ENCODE data around the gene UNC5C. TPM values are rescaled to one million over a fixed set of nuclear protein-coding genes. Genes with fewer than 3 reads are reported as not detected.

Gene UNC5C
- total and polyA plus RNA-seq, 10 of the 15 experiments (the other 5 are each of a cell fraction or from before 2014, with no cell fraction given), result 0.02 to 2.0 (median 0.15) TPM; not detected in 1

DNA sequence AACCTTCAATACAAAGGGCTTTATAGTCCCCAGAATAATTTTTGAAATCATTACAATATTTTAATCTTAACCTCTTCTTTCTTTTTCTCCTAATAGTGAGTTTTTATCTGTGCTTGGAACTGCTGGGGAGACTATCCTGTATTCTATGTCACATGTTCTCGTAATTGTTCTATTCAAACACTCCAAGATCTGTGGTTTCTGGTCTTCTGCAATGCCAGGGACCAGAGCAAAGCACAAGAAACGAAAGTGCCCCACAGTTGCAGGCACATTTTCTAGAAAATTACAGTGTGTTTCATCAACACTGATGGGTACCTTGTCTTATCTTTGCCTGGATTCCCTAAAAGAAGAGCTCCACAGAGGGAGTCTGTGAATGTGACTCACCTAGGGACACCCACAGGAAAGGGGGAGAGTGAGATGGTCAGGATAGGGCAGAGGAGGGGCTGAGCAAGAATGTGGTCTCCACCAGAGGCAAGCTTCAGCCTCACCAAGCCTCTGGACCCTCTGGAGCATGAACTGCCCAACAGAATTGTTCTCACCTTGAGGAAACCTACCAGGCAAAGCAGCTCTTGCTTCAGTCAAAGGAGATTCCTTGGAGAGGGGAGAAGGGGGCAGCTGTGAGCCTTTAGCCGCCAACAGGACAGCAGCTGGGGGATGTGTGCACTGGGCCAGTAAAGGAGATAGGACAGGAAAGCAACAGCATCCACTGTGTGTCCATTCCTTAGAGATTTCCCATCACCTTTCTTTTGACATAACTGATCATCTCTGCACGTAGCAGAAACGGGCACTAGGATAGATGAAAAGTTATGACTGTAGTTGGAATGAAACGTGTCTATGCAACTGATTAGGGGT, 25.9 kb downstream of the UNC5C start (continued):
- TF ChIP-seq, protein P1, sequence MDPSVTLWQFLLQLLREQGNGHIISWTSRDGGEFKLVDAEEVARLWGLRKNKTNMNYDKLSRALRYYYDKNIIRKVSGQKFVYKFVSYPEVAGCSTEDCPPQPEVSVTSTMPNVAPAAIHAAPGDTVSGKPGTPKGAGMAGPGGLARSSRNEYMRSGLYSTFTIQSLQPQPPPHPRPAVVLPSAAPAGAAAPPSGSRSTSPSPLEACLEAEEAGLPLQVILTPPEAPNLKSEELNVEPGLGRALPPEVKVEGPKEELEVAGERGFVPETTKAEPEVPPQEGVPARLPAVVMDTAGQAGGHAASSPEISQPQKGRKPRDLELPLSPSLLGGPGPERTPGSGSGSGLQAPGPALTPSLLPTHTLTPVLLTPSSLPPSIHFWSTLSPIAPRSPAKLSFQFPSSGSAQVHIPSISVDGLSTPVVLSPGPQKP (IDR thresholded peaks at IDR 0.05; ENCODE audit: low read depth, low read length), result no peak
- no peak for TF ChIP-seq SREBF2 (IDR thresholded peaks at IDR 0.05; ENCODE audit: low read length)

DNA sequence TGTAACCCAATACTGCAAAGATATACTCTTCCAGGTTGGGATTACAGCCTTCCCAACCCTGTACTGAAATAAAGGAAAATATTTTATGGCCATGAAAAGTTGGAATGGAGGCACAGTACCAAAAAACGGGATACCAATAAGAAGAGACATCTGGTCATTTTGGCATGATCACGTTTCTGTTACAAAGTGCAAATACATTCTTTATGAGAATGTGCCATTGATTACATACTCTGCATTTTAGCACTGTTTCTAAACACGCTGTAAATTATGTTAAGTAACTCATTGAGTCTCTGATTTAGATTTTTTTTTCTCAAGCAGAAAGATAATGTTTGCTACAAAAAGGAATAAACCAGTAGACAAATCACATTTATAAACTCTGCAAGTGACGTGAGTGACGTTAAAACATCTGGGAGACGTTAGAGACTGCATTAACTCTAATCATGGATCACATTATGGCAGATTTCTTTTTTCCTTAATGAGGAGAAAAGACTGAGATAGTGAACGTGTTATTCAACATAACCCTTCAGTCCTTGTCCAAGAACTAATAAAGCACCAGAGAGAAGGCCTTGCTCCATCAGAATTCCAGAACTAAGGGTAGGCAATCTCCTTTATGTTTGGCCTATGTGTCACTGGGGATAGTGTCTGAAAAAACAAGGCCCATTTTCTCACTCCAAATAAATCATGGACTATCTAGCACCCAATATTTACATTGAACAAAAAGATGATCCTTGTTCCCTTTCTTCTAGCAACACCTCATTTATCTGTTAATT, 31.0 kb downstream of the UNC5C start:
- Histone ChIP-seq H3K79me2 (ENCODE audit: control insufficient read depth, insufficient read depth, low read length) (no peaks in the 10 kb centered on the region), H3K27ac (ENCODE audit: control insufficient read depth, insufficient read depth) (no peak overlapping the region), H4K20me1 (ENCODE audit: control insufficient read depth, insufficient read depth) (no peaks in the 10 kb centered on the region), H3K4me2 (ENCODE audit: control insufficient read depth, insufficient read depth) (no peak overlapping the region), H3K9ac (ENCODE audit: control insufficient read depth, insufficient read depth, low read length) (no peak overlapping the region), H3K36me3 (ENCODE audit: control insufficient read depth in 2 of 2, insufficient read depth in 2 of 2, low read length in 1 of 2) (no peaks in the 10 kb centered on the region), H3K9me3 (replicated peaks; ENCODE audit: control insufficient read depth, insufficient read depth, low read length) (no peaks in the 10 kb centered on the region), H3K27me3 (replicated peaks in 1 of 2; ENCODE audit: control insufficient read depth in 2 of 2, insufficient read depth in 2 of 2, low read length in 1 of 2) (no peaks in the 10 kb centered on the region), H3K4me3 (no peak overlapping the region), H2AFZ (ENCODE audit: control insufficient read depth, low read depth, low read length) (no peak overlapping the region), H3K4me1 (ENCODE audit: control insufficient read depth, insufficient read depth, low read length) (no peaks in the 10 kb centered on the region)
- ChIA-PET CTCF (no interaction called here), SMC1A (ENCODE audit: uncharacterized antibody, unreplicated experiment) (interaction anchor here (0.7 kb wide), 1 partner anchor 31 kb away, joined by 3 read pairs; the partner anchor contains the start of gene UNC5C), RAD21 (ENCODE audit: unreplicated experiment) (no interaction called here), POLR2A (no interaction called here)
- intact Hi-C loops (cut with micrococcal nuclease; ENCODE audit: unreplicated experiment), result no loop called here
- TF ChIP-seq FOS (IDR thresholded peaks at IDR 0.05; ENCODE audit: borderline replicate concordance, extremely low read depth, insufficient read length), result no peak
- no peak for FAIRE-seq
- 5% methylated on average over 7 of the region's 7 CpGs for WGBS (ENCODE audit: insufficient coverage, insufficient replicate concordance, low lambda C conversion rate, missing lambda C conversion rate)
- no peak for DNase-seq (ENCODE audit: low read depth, low spot score)
- no peak for ATAC-seq
- in situ Hi-C loops (cut with MboI), result no loop called here
- no TSS peak for BruUV-seq (replicated peaks)

Data from GM12878 (cell line).